D721Med (cell line): ENCODE measurements around the gene FARP2.
"Not testable (repeated sequence)": the region's sequence is repeated elsewhere in the genome, so short reads cannot be mapped to it uniquely, and the experiment has no call there.

Source experiments
- DNase-seq: peaks from one replicate; pipeline ENCODE4 v3.0.0; 2011; ENCODE audit warnings: low spot score; ENCODE audit not compliant: insufficient read length
- FAIRE-seq: peaks from 2 replicates; lab custom pipeline; 2011; peaks lifted over from hg19 to GRCh38; lab: Jason Lieb, UNC
- CTCF ChIP-seq: IDR thresholded peaks from 2 replicates; pipeline ENCODE4 v1.5.1; 2012; ENCODE audit warnings: mild to moderate bottlenecking, control low read depth; ENCODE audit not compliant: insufficient read depth; ENCODE audit errors: missing control alignments

The FARP2 gene

DNA sequence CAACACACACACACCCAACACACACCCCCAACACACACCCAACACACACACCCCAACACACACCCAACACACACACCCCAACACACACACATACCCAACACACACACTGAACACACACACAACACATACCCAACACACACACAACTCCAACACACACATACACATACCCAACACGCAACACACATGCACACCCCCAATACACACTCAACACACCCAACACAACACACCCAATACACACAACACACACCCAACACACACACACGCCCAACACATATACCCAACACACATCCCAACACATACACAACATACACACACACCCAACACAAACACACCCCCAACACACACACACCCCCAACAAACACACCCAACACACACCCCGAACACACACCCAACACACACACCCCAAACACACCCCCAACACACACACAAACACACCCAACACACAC, 160.5 kb downstream of the FARP2 start:
- DNase-seq (no peak), FAIRE-seq (no peak)
- TF ChIP-seq CTCF = no peak

GRCh38 chr2:241517297-241517696, 161.2 kb downstream of the FARP2 start:
- TF ChIP-seq CTCF = no peak
- FAIRE-seq (no peak), DNase-seq (no peak)

GRCh38 chr2:241519669-241520068, 163.6 kb downstream of the FARP2 start:
- DNase-seq (no peak), FAIRE-seq (no peak)
- no peak for TF ChIP-seq CTCF

- DNase-seq = no peak
- no peak for TF ChIP-seq CTCF
- FAIRE-seq = no peak
These were observed 166.4 kb downstream of the FARP2 start for GRCh38 chr2:241522477-241522876.

DNA sequence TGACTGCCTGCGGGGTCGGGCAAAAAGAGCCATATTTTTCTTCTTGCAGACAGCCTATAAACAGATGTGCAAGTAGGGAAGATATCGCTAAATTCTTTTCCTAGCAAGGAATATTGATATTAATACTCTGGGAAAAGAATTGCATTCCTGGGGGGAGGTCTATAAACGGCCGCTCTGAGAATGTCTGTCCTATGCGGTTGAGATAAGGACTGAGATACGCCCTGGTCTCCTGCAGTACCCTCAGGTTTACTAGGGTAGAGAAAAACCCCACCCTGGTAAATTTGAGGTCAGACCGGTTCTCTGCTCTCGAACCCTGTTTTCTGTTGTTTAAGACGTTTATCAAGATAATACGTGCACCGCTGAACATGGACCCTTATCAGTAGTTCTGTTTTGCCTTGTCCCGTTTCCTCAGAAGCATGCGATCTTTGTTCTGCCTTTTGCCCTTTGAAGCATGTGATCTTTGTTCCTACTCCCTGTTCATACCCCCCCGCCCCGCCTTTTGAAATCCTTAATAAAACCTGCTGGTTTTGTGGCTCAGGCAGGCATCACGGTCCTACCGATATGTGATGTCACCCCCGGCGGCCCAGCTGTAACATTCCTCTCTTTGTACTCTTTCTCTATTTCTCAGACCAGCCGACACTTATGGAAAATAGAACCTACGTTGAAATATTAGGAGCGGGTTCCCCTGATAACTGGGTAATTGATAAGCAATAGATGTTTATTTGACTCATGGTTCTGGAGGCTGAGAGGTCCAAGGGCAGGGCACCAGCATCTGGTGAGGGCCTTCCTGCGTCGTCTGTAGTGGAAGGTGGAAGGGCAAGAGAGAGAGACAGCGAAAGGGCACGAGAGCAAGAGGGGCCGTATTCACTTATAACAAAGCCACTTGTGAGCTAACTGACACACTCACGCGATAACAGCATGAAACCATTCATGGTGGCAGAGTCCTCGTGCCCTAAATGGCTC, 170.0 kb downstream of the FARP2 start:
- not testable (repeated sequence) for FAIRE-seq, DNase-seq

- no peak for FAIRE-seq
These were observed 174.5 kb downstream of the FARP2 start for GRCh38 chr2:241530571-241530970.

DNA sequence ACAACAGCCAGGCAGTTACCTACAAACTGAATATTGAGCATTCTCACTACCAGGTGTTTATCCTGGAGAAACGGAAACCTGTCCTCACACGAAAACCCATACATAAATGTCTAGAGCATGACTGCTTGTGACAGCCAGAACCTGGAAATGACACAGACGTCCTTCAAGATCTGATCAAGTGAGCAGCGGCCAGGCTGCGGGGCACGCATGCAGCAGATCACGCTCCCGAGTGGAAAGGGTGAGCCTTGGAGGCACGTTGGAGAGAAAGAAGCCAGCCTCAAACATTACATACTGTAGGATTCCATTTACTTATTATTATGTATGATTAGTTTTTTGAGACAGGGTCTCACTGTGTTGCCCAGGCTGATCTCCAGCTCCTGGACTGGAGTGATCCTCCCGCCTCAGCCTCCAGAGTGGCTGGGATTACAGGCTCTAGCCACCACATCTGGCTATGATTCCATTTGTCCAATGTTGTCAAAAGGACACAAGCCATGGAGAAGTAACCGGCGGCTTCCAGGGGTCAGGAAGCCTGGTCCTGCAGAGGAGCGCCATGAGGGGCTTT, 175.2 kb downstream of the FARP2 start:
- DNase-seq (no peak), FAIRE-seq (no peak)
- no peak for TF ChIP-seq CTCF

More at GRCh38 chr2:241530571-241530970, 174.5 kb downstream of the FARP2 start:
- no peak for DNase-seq
- TF ChIP-seq CTCF = no peak
